ENCODE results near the gene FPR2. TPM values are rescaled to one million over a fixed set of nuclear protein-coding genes. Genes with fewer than 3 reads are reported as not detected.

Gene FPR2, protein sequence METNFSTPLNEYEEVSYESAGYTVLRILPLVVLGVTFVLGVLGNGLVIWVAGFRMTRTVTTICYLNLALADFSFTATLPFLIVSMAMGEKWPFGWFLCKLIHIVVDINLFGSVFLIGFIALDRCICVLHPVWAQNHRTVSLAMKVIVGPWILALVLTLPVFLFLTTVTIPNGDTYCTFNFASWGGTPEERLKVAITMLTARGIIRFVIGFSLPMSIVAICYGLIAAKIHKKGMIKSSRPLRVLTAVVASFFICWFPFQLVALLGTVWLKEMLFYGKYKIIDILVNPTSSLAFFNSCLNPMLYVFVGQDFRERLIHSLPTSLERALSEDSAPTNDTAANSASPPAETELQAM
- total RNA-seq, result not detected

- peaks cover 13% of the 10 kb centered on the region for H3K9me3 Mint-ChIP-seq
- DNase-seq (no peak), ATAC-seq (no peak)
- no peaks in the 10 kb centered on the region for H3K36me3 Mint-ChIP-seq (ENCODE audit: insufficient read depth)
- H3K27me3 Mint-ChIP-seq (ENCODE audit: low read depth), result peaks cover 29% of the 10 kb centered on the region
- H3K4me1 Mint-ChIP-seq (ENCODE audit: low read depth), result no peaks in the 10 kb centered on the region
- H3K4me3 Mint-ChIP-seq, result no peak within 1 kb of the TSS
Observed at GRCh38 chr19:51760697-51761356, at the start of gene FPR2. Gene FPR2, plus strand, starts transcription at chr19:51761180. Its CDS starts 7,479 bp downstream, at chr19:51768659.

- no peak overlapping the region for H3K4me3 Mint-ChIP-seq
- H3K27me3 Mint-ChIP-seq (ENCODE audit: low read depth), result peaks cover 5% of the 10 kb centered on the region
- DNase-seq, result no peak
Observed at GRCh38 chr19:51711702-51712101, 49.3 kb upstream of the FPR2 start.

GRCh38 chr19:51712461-51713081, 48.4 kb upstream of the FPR2 start:
- Mint-ChIP-seq H3K27me3 (ENCODE audit: low read depth) (peaks cover 6% of the 10 kb centered on the region), H3K36me3 (ENCODE audit: insufficient read depth) (no peaks in the 10 kb centered on the region), H3K4me1 (ENCODE audit: low read depth) (peaks cover 1% of the 10 kb centered on the region), H3K4me3 (no peak overlapping the region), H3K9me3 (no peaks in the 10 kb centered on the region)
- no peak for DNase-seq
- ATAC-seq, result no peak

More at GRCh38 chr19:51711702-51712101, 49.3 kb upstream of the FPR2 start:
- no peak for ATAC-seq
- H3K4me1 Mint-ChIP-seq (ENCODE audit: low read depth), result peaks cover 1% of the 10 kb centered on the region
- no peaks in the 10 kb centered on the region for H3K9me3 Mint-ChIP-seq
- no peaks in the 10 kb centered on the region for H3K36me3 Mint-ChIP-seq (ENCODE audit: insufficient read depth)

- DNase-seq (no peak), ATAC-seq (no peak)
- Mint-ChIP-seq H3K4me3 (no peak overlapping the region), H3K4me1 (ENCODE audit: low read depth) (peaks cover 2% of the 10 kb centered on the region), H3K27me3 (ENCODE audit: low read depth) (peaks cover 14% of the 10 kb centered on the region), H3K36me3 (ENCODE audit: insufficient read depth) (no peaks in the 10 kb centered on the region), H3K9me3 (no peaks in the 10 kb centered on the region)
Observed at GRCh38 chr19:51713319-51714285, 47.4 kb upstream of the FPR2 start.

GRCh38 chr19:51714848-51715247, 46.1 kb upstream of the FPR2 start:
- Mint-ChIP-seq H3K4me3 (no peak overlapping the region), H3K36me3 (ENCODE audit: insufficient read depth) (no peaks in the 10 kb centered on the region), H3K9me3 (no peaks in the 10 kb centered on the region), H3K27me3 (ENCODE audit: low read depth) (peaks cover 19% of the 10 kb centered on the region), H3K4me1 (ENCODE audit: low read depth) (peaks cover 4% of the 10 kb centered on the region)
- ATAC-seq (no peak), DNase-seq (no peak)

- Mint-ChIP-seq H3K4me3 (no peak overlapping the region), H3K36me3 (ENCODE audit: insufficient read depth) (no peaks in the 10 kb centered on the region), H3K4me1 (ENCODE audit: low read depth) (peaks cover 6% of the 10 kb centered on the region), H3K9me3 (no peaks in the 10 kb centered on the region), H3K27me3 (ENCODE audit: low read depth) (peaks cover 29% of the 10 kb centered on the region)
- ATAC-seq, result no peak
- no peak for DNase-seq
Observed at GRCh38 chr19:51715850-51716249, 45.1 kb upstream of the FPR2 start.

DNA sequence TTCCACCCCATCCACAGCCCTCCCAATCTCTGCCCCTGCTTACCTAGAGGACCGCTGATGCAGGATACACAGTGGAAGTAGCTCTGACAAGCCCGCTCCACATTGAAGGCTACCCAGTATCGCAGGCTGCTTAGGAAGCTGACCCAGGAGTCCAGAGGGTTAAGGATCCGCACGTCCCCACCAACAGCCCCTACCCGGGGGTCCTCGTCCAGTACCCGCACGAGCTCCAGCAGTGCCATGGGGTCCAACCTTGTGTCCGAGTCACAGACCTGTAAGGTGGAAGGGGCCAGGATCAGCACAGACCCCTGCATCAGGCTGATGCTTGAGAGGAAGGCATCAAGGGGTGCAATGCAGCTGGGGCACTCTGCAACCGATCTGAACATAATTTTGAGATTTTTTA, 44.1 kb upstream of the FPR2 start:
- H3K36me3 Mint-ChIP-seq (ENCODE audit: insufficient read depth), result no peaks in the 10 kb centered on the region
- H3K4me3 Mint-ChIP-seq, result no peak overlapping the region
- no peak for ATAC-seq
- peaks cover 33% of the 10 kb centered on the region for H3K27me3 Mint-ChIP-seq (ENCODE audit: low read depth)
- H3K9me3 Mint-ChIP-seq, result no peaks in the 10 kb centered on the region
- no peak for DNase-seq
- H3K4me1 Mint-ChIP-seq (ENCODE audit: low read depth), result peaks cover 6% of the 10 kb centered on the region

DNA sequence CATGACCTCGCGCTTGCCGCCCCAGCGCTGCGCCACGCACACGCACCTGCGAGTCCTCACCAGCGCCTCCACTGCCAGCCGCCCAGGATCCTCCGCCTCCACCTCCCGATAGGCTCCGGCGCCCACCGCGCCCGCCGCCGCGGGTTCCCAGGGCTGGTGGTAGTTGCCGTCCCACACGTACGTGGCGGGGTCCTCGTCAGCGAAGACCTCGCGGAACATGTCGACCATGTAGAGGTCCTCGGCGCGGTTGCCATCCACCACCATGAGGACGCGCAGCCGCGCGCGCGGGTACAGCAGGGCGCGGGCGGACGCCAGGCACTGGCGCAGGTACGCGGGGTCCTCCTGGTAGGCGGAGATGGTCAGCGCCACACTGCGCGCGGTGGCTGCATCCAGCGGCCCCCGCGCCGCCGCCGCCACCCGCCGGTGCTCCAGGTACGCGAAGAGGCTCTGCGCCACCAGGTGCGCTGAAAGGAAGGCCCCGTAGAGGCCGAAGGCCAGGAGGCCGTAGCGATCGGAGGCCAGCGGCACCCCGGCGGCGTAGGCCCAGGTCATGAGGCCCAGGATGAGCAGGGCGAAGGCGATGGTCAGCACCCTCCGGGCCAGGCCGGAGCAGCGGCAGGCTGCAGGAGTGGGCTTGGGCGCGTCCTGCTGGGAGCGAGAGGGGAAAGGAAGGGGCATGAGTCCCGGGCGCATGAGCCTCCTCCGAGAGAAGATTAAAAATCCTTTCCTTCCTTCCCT, 41.6 kb upstream of the FPR2 start:
- Mint-ChIP-seq H3K27me3 (ENCODE audit: low read depth) (peaks cover 43% of the 10 kb centered on the region), H3K9me3 (no peaks in the 10 kb centered on the region), H3K4me3 (no peak overlapping the region), H3K36me3 (ENCODE audit: insufficient read depth) (no peaks in the 10 kb centered on the region), H3K4me1 (ENCODE audit: low read depth) (peaks cover 6% of the 10 kb centered on the region)
- DNase-seq (no peak), ATAC-seq (no peak)

DNA sequence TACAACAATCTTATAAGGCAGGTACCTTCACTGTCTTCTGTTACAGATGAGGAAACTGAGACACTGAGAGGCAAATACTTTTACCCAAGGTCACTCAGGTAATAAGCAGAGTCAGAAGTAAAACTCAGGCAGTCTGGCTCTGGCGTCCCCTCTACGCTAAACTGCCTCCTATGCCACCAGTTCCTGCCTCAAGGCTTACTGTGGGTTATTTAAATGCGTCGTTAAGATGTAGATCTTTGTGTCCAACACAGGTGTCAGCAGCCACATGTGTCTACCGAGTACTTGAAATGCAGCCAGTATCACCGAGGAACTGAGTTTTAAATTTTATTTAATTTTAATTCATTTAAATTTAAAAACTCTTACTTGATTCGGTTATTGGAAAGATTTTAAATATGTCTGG, 39.1 kb upstream of the FPR2 start:
- no peaks in the 10 kb centered on the region for H3K9me3 Mint-ChIP-seq
- DNase-seq, result no peak
- no peaks in the 10 kb centered on the region for H3K36me3 Mint-ChIP-seq (ENCODE audit: insufficient read depth)
- H3K4me3 Mint-ChIP-seq, result no peak overlapping the region
- ATAC-seq, result no peak
- peaks cover 57% of the 10 kb centered on the region for H3K27me3 Mint-ChIP-seq (ENCODE audit: low read depth)
- H3K4me1 Mint-ChIP-seq (ENCODE audit: low read depth), result peaks cover 6% of the 10 kb centered on the region

DNA sequence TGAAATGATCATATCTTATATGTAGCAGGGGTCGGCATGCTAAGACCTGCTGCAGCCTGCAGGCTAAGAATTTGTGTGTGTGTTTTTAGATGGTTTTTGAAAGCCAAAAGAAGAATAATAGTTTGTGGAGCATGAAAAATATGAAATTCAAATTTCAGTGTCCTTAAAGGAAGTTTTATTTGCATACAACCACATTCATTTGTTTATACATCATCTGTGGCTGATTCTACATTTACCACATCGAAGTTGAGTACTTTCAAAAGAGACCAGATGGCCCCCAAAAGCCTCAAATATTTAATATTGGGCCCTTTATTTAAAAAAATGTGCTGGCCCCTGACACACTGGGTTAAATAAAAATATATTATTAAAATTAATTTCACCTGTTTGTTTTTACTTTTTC, 38.5 kb upstream of the FPR2 start:
- no peaks in the 10 kb centered on the region for H3K9me3 Mint-ChIP-seq
- ATAC-seq (no peak), DNase-seq (no peak)
- peaks cover 62% of the 10 kb centered on the region for H3K27me3 Mint-ChIP-seq (ENCODE audit: low read depth)
- H3K4me1 Mint-ChIP-seq (ENCODE audit: low read depth), result peaks cover 6% of the 10 kb centered on the region
- no peaks in the 10 kb centered on the region for H3K36me3 Mint-ChIP-seq (ENCODE audit: insufficient read depth)
- no peak overlapping the region for H3K4me3 Mint-ChIP-seq

- Mint-ChIP-seq H3K4me3 (no peak overlapping the region), H3K36me3 (ENCODE audit: insufficient read depth) (no peaks in the 10 kb centered on the region), H3K4me1 (ENCODE audit: low read depth) (peaks cover 2% of the 10 kb centered on the region), H3K9me3 (peaks cover 3% of the 10 kb centered on the region), H3K27me3 (ENCODE audit: low read depth) (peaks cover 63% of the 10 kb centered on the region)
- ATAC-seq (no peak), DNase-seq (no peak)
Observed at GRCh38 chr19:51724543-51724942, 36.4 kb upstream of the FPR2 start.

- Mint-ChIP-seq H3K4me3 (no peak overlapping the region), H3K27me3 (ENCODE audit: low read depth) (peaks cover 51% of the 10 kb centered on the region), H3K4me1 (ENCODE audit: low read depth) (no peaks in the 10 kb centered on the region), H3K36me3 (ENCODE audit: insufficient read depth) (no peaks in the 10 kb centered on the region), H3K9me3 (peaks cover 9% of the 10 kb centered on the region)
- no peak for ATAC-seq
- no peak for DNase-seq
Observed at GRCh38 chr19:51726049-51726448, 34.9 kb upstream of the FPR2 start.

GRCh38 chr19:51727349-51727880, 33.6 kb upstream of the FPR2 start:
- no peak overlapping the region for H3K4me3 Mint-ChIP-seq
- H3K9me3 Mint-ChIP-seq, result peaks cover 16% of the 10 kb centered on the region
- peaks cover 51% of the 10 kb centered on the region for H3K27me3 Mint-ChIP-seq (ENCODE audit: low read depth)
- no peaks in the 10 kb centered on the region for H3K36me3 Mint-ChIP-seq (ENCODE audit: insufficient read depth)
- ATAC-seq, result no peak
- no peak for DNase-seq
- no peaks in the 10 kb centered on the region for H3K4me1 Mint-ChIP-seq (ENCODE audit: low read depth)
